NCI-H345 treated with DMSO at 0.1 percent for 48 hours (cell line): ENCODE measurements around the gene CEL.

Source experiments
- DNase-seq: peaks from one replicate; lab custom pipeline; 2025; ENCODE audit not compliant: unreplicated experiment; lab: John Stamatoyannopoulos, UW

The CEL gene

DNA sequence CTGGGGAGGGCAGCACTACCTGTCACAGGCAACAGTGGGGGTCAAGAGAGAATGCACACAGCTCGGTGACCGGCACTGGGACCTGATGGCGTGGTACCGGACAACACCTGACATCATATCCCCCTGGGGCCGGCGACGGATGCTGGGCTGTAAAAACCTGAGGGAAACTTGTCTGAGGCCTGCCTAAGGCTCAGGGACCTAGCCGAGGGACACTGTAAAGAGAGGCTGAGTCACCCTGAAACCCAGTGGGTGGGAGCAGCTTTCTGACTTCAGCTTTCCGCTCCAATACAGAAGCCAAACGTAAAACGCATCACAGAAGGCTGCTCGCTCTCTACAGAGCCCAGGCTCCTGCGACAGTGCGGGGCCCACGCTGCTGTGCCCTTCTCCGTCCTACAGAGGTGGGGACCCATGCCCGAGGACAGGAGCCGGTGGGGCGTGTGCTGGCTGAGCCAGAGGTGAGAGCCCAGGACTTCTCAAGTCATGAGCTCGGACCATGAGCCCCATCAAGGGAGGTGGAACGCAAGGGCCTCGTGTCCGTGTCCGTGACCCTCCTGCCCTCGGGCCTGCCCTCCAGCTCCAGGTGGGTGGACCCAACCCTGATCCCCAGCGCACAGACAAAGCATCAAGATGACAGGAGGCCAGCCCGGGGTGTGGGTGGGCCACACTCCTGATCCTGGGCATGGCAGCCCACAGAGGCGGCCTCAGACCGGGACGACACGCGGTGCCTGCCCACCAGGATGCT, 54.0 kb downstream of the CEL start:
- no peak for DNase-seq

DNA sequence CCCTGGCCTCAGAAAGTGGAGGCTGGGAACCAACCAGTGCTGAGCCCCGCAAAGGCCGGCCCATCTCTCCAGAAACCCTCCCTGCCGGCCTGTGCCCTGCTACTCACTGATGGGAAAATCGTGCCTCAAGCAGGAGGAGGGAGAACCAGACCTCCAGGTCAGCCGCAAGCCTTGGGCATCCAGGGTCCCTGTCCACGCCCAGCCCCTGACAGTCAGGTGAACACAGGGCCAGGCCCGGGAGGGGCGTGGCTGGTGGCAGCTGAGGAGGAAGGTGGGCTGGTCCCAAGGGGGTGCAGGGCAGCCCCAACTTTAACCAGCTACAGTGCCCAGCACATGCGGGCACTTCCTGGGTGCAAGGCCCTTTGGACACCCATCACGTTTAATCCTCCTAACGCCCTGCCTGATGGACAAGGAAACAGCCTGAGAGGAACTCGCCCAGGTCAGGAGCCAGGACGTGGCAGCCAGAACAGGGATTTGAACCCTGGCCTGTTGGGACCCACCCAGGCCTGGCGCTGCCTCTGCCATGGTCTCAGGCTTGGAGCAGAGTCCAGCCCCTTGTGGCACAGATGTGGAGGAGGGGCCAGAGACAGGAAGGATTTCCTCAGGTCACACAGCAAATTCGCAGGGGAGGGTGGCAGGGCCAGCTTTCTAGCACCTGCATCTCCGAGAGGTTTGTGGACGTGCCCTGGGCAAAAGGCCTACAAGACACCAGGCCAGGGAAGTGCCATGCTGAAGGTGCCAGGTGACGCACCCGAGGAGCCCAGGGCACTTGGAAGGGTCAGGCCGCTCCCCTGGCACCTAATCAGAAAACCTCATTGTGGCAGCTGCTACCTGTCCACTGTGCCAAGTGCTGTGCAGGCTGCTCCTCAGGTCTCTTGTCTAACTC, 54.8 kb downstream of the CEL start:
- DNase-seq, result no peak

DNA sequence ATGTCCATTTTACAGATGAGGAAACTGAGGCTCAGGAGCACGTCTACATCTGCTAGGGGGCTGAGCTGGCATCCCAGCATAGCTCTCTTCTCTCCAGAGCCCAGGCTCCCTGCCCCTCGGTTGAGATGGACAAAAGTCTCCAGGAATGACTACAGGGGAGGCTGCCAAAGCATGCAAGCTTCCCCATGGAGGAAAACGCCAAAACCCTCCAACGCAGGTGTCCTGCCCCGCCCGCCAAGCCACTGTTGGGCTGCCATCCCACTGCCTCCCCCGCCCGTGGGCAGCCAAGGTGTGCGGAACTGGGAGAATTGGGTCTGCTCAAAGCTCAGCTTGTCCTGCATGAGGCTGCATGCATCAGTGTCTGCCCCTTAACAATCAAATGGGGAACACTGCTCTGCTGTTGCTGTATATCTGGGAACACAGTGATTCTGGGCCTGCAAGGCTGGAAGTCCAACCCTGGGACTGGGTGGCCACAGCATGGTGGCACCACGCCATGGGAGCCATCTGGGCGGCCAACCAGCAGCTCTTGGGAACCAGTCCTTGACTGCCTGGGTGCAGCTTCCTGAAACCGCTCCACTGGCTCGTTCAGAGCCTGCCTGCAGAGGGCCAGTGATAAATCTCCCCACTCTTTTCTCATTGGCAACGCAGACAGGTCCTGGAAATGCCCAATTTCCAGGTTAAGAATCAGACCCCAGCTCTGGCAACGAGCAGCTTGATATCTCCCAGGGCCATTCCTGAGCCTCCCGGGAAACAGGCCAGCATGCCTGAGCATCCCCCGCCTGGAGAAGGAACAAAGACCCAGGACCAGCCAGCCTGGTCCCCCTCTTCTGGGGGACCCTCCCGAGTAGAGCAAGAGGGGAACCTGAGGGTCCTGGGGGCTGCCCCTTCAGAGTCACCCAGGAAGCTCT, 55.7 kb downstream of the CEL start:
- no peak for DNase-seq

DNA sequence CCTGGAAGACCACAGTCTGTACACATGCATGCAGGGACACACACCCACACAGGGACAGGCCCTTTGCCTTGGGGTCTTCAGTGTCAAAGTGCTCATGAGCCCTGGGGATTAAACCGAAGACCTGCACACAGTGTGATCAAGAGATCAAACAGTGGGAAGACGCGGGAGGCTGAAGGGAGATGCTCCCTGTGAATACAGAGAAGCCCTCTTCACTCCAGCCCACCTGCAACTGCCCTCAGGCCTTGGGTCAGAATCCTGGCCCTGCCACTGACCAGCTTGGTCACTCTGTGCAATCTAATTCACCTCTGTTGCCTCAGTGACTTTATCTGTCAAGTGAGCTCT, 56.4 kb downstream of the CEL start:
- DNase-seq, result no peak

DNA sequence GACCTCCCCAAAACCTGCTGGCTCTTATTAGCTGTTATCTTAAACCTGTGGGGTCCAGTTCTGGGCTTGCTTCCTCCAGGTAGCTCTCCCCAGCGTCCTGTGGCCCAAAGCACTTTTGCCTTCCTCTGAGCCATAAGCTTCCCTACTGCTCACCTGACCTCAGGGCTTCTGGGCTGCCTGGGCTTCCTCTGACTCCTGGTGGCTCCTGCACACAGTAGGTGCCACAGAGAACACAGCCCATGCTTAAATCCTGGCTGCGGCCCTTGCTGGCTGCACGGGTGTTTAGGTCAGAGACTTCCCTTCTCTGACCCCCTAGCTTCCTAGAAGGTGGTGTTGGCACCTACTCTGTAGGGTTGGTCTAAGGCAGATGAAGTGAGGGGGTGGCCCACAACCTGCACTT, 56.8 kb downstream of the CEL start:
- no peak for DNase-seq

DNA sequence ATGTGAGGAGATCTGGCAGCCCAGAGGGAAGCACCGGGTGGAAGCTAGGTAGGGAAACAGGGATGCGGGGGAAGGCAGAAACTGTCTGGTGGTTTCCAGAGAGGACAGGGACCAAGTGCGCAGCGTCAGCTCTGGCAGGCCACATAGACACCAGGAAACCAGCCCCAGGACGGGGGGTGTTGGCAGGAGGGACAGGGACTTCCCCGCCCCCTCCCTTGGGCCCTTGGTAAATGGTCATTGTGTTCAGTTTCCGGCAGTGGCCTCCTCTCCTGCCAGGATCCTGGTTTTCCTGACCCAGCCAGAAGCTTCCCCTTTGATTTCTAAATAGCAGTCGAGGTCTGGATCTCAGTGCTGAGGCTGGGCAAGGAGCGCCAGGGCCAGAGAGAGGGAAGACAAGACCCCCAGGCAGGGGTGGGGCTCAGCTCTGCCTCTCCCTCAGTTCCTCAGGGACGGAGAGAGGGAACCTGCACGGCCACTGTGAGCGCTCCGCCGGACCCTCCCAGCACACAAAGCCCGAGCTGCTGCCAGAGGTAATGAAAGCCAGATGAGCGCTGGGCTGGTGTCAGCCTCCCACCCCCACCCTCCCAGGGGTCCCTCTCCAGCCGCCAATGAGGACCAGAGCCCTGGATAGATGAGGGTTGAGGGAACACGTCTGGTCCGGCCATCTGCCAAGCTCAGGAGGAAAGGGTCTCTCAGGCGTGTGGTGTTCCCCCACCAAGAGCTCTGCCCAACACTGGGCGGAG, 57.5 kb downstream of the CEL start:
- DNase-seq, result no peak

DNA sequence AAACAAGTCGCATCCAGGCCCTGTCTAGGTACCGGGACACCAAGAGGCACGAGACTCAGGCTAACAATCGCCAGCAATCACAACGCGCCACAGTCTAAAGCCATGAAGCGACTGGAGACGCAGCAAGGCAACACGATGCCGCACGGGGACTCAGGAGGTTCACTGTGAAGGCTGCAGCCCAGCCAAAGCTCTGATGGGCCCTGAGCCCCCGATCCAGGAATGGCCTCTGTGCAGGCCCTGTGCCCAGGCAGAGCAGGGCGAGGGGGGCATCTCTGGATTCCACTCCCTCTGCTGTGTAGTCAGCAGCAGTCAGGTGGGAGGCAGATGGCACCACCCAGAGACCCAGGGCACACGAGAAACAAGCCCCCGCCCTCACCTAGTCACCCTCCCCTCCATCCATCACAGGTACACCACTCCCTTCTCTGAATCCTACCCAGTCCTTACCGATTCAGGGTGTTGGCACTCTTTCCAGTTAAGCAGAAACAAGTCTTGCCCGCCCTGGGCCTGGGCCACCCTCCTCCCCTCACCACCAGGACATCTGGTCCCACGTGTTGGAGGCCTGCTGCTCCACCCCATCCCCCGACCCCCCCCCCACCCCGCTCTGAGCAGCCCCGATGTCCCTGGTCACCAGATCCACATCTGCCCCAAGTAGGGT, 58.2 kb downstream of the CEL start:
- peak; percentile 9 for DNase-seq

DNA sequence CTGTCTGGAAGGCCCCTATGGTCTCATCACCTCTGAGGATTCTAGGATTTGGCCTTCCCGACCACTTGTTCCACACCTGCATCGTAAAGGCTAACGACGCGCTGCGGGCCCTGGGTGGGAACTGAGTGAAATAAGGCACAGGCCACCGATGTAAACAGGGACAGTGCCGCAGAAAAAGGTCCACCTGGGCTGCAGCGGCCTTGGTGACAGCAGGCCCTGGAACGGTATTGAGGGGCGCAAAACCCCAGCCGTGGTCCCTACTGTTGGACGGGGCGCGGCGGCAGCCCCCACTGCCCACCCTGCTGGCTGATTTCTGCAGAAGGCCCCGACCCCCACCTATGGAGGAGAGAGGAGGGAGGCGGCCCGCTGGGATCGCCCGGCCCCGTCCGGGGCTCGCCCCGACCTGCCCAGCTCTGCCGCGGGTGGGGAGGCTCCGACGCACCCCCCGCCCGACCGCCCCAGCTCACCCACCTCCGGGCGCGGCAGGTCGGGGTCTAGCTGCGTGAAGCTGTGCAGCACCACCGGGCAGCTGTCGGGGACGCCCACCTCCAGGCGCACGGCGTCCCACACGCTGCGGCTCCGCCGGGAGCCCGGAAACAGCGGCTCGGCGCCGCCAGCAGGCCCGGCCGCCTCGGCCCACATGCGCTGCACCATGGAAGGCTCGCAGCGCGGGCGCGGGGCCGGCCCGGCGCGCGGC, 58.9 kb downstream of the CEL start:
- no peak for DNase-seq
